Measurements from ENCODE around the gene TMEM221. TPM values are rescaled to one million over a fixed set of nuclear protein-coding genes. Genes with fewer than 3 reads are reported as not detected.

Gene TMEM221
- total and polyA plus RNA-seq, 9 of the 15 experiments (the other 6 are each of a cell fraction or from before 2014, with no cell fraction given) = 0.06 to 0.35 TPM; not detected in 7

- TF ChIP-seq TAF9B (IDR thresholded peaks at IDR 0.05; ENCODE audit: partially characterized antibody) = no peak
- TF ChIP-seq ELF2 (CRISPR knock-in tag; IDR thresholded peaks at IDR 0.05) = no peak
- no peak for TF ChIP-seq POLR2G (IDR thresholded peaks at IDR 0.05; ENCODE audit: low read depth, low read length)
- TF ChIP-seq ZNF75A (CRISPR knock-in tag; IDR thresholded peaks at IDR 0.05) = no peak
- TF ChIP-seq C11orf30 (IDR thresholded peaks at IDR 0.05; ENCODE audit: low read depth) = no peak
- no peak for TF ChIP-seq ZFP1 (CRISPR knock-in tag; IDR thresholded peaks at IDR 0.05)
- no peak for TF ChIP-seq CHD1 (IDR thresholded peaks at IDR 0.05; ENCODE audit: low read length)
- TF ChIP-seq ESRRB (CRISPR knock-in tag; IDR thresholded peaks at IDR 0.05; ENCODE audit: borderline replicate concordance) = no peak
- TF ChIP-seq IFI16 (CRISPR knock-in tag; IDR thresholded peaks at IDR 0.05) = no peak
- TF ChIP-seq ZNF583 (CRISPR knock-in tag; IDR thresholded peaks at IDR 0.05) = 0 out of 2 replicates have a peak, but pooled peaks have one; percentile 39
- no peak for TF ChIP-seq TCF7 (IDR thresholded peaks at IDR 0.05; ENCODE audit: borderline replicate concordance)
- TF ChIP-seq KDM4B (IDR thresholded peaks at IDR 0.05; ENCODE audit: borderline replicate concordance in 2 of 2, low read depth in 1 of 2) = no peak
- TF ChIP-seq HNRNPH1 (optimal IDR thresholded peaks at IDR 0.05; ENCODE audit: low read depth, low read length) = no peak
- TF ChIP-seq POLR2A (conservative IDR thresholded peaks at IDR 0.05) = no peak; the same call in 1 of the 2 replicates
- TF ChIP-seq ZNF318 (IDR thresholded peaks at IDR 0.05; ENCODE audit: borderline replicate concordance in 1 of 2, low read depth in 1 of 2) = no peak
- TF ChIP-seq FOXA3 (CRISPR knock-in tag; conservative IDR thresholded peaks at IDR 0.05 in 1 of 2, IDR thresholded peaks at IDR 0.05 in 1 of 2) = peak in 1 of 2 experiments; percentile 73; a peak in 1 of 4 replicates
Observed at GRCh38 chr19:17469092-17469480, 20.6 kb upstream of the TMEM221 start (continued).

All from K562 (cell line).